ENCODE results near the gene MAPRE2. TPM values are rescaled to one million over a fixed set of nuclear protein-coding genes. Genes with fewer than 3 reads are reported as not detected.

Gene MAPRE2
- total and polyA plus RNA-seq, 2 of the 13 experiments (the other 11 are each of a cell fraction or from before 2014, with no cell fraction given) = 34.5 to 67.9 TPM

DNA sequence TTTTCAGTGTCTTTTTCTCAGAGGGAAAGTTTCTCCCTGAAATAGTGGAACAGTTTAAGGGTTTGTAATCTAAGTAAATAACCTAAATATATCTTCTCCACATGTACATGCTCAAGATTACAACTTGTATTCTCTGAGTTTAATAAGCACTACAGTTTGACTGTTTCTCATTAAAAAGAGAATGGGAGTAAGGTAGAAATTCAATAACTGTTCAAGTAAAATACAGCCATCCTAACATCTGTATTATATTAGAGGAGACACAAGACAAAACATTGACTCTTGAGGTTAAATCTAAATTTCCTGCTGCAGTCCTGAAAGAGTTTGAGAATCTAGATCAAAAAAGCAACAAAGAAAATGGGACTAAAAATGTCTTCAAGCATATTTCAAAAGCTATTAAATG lies 126.6 kb downstream of the MAPRE2 start (continued):
- TF ChIP-seq, protein P1, sequence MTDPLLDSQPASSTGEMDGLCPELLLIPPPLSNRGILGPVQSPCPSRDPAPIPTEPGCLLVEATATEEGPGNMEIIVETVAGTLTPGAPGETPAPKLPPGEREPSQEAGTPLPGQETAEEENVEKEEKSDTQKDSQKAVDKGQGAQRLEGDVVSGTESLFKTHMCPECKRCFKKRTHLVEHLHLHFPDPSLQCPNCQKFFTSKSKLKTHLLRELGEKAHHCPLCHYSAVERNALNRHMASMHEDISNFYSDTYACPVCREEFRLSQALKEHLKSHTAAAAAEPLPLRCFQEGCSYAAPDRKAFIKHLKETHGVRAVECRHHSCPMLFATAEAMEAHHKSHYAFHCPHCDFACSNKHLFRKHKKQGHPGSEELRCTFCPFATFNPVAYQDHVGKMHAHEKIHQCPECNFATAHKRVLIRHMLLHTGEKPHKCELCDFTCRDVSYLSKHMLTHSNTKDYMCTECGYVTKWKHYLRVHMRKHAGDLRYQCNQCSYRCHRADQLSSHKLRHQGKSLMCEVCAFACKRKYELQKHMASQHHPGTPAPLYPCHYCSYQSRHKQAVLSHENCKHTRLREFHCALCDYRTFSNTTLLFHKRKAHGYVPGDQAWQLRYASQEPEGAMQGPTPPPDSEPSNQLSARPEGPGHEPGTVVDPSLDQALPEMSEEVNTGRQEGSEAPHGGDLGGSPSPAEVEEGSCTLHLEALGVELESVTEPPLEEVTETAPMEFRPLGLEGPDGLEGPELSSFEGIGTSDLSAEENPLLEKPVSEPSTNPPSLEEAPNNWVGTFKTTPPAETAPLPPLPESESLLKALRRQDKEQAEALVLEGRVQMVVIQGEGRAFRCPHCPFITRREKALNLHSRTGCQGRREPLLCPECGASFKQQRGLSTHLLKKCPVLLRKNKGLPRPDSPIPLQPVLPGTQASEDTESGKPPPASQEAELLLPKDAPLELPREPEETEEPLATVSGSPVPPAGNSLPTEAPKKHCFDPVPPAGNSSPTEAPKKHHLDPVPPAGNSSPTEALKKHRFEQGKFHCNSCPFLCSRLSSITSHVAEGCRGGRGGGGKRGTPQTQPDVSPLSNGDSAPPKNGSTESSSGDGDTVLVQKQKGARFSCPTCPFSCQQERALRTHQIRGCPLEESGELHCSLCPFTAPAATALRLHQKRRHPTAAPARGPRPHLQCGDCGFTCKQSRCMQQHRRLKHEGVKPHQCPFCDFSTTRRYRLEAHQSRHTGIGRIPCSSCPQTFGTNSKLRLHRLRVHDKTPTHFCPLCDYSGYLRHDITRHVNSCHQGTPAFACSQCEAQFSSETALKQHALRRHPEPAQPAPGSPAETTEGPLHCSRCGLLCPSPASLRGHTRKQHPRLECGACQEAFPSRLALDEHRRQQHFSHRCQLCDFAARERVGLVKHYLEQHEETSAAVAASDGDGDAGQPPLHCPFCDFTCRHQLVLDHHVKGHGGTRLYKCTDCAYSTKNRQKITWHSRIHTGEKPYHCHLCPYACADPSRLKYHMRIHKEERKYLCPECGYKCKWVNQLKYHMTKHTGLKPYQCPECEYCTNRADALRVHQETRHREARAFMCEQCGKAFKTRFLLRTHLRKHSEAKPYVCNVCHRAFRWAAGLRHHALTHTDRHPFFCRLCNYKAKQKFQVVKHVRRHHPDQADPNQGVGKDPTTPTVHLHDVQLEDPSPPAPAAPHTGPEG (CRISPR knock-in tag; IDR thresholded peaks at IDR 0.05) = no peak
- TF ChIP-seq, protein P2, sequence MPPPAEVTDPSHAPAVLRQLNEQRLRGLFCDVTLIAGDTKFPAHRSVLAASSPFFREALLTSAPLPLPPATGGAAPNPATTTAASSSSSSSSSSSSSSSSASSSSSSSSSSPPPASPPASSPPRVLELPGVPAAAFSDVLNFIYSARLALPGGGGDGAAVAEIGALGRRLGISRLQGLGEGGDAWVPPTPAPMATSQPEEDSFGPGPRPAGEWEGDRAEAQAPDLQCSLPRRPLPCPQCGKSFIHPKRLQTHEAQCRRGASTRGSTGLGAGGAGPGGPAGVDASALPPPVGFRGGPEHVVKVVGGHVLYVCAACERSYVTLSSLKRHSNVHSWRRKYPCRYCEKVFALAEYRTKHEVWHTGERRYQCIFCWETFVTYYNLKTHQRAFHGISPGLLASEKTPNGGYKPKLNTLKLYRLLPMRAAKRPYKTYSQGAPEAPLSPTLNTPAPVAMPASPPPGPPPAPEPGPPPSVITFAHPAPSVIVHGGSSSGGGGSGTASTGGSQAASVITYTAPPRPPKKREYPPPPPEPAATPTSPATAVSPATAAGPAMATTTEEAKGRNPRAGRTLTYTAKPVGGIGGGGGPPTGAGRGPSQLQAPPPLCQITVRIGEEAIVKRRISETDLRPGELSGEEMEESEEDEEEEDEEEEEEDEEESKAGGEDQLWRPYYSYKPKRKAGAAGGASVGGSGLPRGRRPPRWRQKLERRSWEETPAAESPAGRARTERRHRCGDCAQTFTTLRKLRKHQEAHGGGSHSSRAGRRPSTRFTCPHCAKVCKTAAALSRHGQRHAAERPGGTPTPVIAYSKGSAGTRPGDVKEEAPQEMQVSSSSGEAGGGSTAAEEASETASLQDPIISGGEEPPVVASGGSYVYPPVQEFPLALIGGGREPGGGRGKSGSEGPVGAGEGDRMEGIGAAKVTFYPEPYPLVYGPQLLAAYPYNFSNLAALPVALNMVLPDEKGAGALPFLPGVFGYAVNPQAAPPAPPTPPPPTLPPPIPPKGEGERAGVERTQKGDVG (CRISPR knock-in tag; IDR thresholded peaks at IDR 0.05; ENCODE audit: borderline replicate concordance) = no peak
- TF ChIP-seq HHEX (CRISPR knock-in tag; IDR thresholded peaks at IDR 0.05) = no peak

Measured in HepG2 (cell line).